ENCODE data around the gene DSCAM. TPM values are rescaled to one million over a fixed set of nuclear protein-coding genes. Genes with fewer than 3 reads are reported as not detected.

The DSCAM gene
- total RNA-seq, 8 experiments from 2014 or later: 0.05 to 8.7 (median 4.4) TPM

- ATAC-seq (replicated peaks in 6 of 8): peak in 1 of 8 experiments; percentile 91
- in situ Hi-C loops (cut with MboI; ENCODE audit: low pct_unique_long_range_greater_than_20kb in 2 of 9, low sequenced_read_pairs in 9 of 9, unreplicated experiment in 9 of 9): no loop called here
- 10 to 92% (median 78%) methylated on average over 1 to 3 of the region's 3 CpGs; no CpG with 5 or more reads in 1 of the 10 experiments for WGBS, 10 experiments
- Histone ChIP-seq H3K4me1 (replicated peaks in 1 of 2) (peaks cover 9 to 11% of the 10 kb centered on the region in 2 donors), H3K27ac (no peak overlapping the region), H3K4me3 (no peak overlapping the region)
Observed at GRCh38 chr21:40660461-40660860, 186.5 kb downstream of the DSCAM start.

- WGBS, 10 experiments: 0 to 96% (median 90%) methylated on average over 2 to 3 of the region's 3 CpGs; no CpG with 5 or more reads in 1 of the 10 experiments
- Histone ChIP-seq H3K27ac (no peak overlapping the region), H3K4me1 (replicated peaks in 1 of 2) (peaks cover 9 to 11% of the 10 kb centered on the region in 2 donors), H3K4me3 (no peak overlapping the region)
- in situ Hi-C loops (cut with MboI; ENCODE audit: low pct_unique_long_range_greater_than_20kb in 2 of 9, low sequenced_read_pairs in 9 of 9, unreplicated experiment in 9 of 9): no loop called here
- peak in 1 of 8 experiments; percentile 34 for ATAC-seq (replicated peaks in 6 of 8)
Observed at GRCh38 chr21:40658311-40658710, 188.6 kb downstream of the DSCAM start.

GRCh38 chr21:40652436-40652835 lies 194.5 kb downstream of the DSCAM start:
- ATAC-seq (replicated peaks in 6 of 8): no peak
- Histone ChIP-seq H3K4me3 (no peak overlapping the region), H3K4me1 (replicated peaks in 1 of 2) (peaks cover 5 to 6% of the 10 kb centered on the region in 2 donors), H3K27ac (no peak overlapping the region)
- 20 to 100% (median 59%) methylated on average over 1 to 2 of the region's 2 CpGs; no CpG with 5 or more reads in 4 of the 10 experiments for WGBS, 10 experiments
- in situ Hi-C loops (cut with MboI; ENCODE audit: low pct_unique_long_range_greater_than_20kb in 2 of 9, low sequenced_read_pairs in 9 of 9, unreplicated experiment in 9 of 9): no loop called here

GRCh38 chr21:40647706-40648105 lies 199.3 kb downstream of the DSCAM start:
- peak in 2 of 8 experiments; percentile 28 to 54 for ATAC-seq (replicated peaks in 6 of 8)
- Histone ChIP-seq H3K4me3 (no peak overlapping the region), H3K4me1 (replicated peaks in 1 of 2) (peaks cover 2 to 4% of the 10 kb centered on the region in 2 donors), H3K27ac (no peak overlapping the region)
- in situ Hi-C loops (cut with MboI; ENCODE audit: low pct_unique_long_range_greater_than_20kb in 2 of 9, low sequenced_read_pairs in 9 of 9, unreplicated experiment in 9 of 9): no loop called here
- WGBS, 10 experiments: 0 to 75% (median 8%) methylated on average over 1 to 2 of the region's 2 CpGs

GRCh38 chr21:40646651-40647050 lies 200.3 kb downstream of the DSCAM start:
- no peak overlapping the region for H3K4me3 ChIP-seq
- 0 to 100% (median 58%) methylated on average over 1 to 3 of the region's 3 CpGs; no CpG with 5 or more reads in 4 of the 10 experiments for WGBS, 10 experiments
- H3K4me1 ChIP-seq (replicated peaks in 1 of 2): peaks cover 2 to 4% of the 10 kb centered on the region in 2 donors
- no peak for ATAC-seq (replicated peaks in 6 of 8)
- no peak overlapping the region for H3K27ac ChIP-seq
- in situ Hi-C loops (cut with MboI; ENCODE audit: low pct_unique_long_range_greater_than_20kb in 2 of 9, low sequenced_read_pairs in 9 of 9, unreplicated experiment in 9 of 9): no loop called here

- in situ Hi-C loops (cut with MboI; ENCODE audit: low pct_unique_long_range_greater_than_20kb in 2 of 9, low sequenced_read_pairs in 9 of 9, unreplicated experiment in 9 of 9): no loop called here
- peak in 2 of 8 experiments; percentile 22 to 64 for ATAC-seq (replicated peaks in 6 of 8)
- 3 to 94% (median 82%) methylated on average over 3 to 7 of the region's 7 CpGs; no CpG with 5 or more reads in 1 of the 10 experiments for WGBS, 10 experiments
- Histone ChIP-seq H3K4me1 (replicated peaks in 1 of 2) (peaks cover 18 to 34% of the 10 kb centered on the region in 2 donors), H3K27ac (no peak overlapping the region), H3K4me3 (no peak overlapping the region)
Observed at GRCh38 chr21:40641042-40641441, 205.9 kb downstream of the DSCAM start.

GRCh38 chr21:40640266-40640789 lies 206.6 kb downstream of the DSCAM start:
- Histone ChIP-seq H3K27ac (peak overlapping the region; percentile 21 to 31), H3K4me1 (replicated peaks in 1 of 2) (peaks cover 18 to 35% of the 10 kb centered on the region in 2 donors), H3K4me3 (no peak overlapping the region)
- ATAC-seq (replicated peaks in 6 of 8): peak in 5 of 8 experiments; percentile 3 to 35 (median 30)
- in situ Hi-C loops (cut with MboI; ENCODE audit: low pct_unique_long_range_greater_than_20kb in 2 of 9, low sequenced_read_pairs in 9 of 9, unreplicated experiment in 9 of 9): no loop called here
- WGBS, 10 experiments: 20 to 100% (median 77%) methylated on average over 2 to 6 of the region's 9 CpGs; no CpG with 5 or more reads in 3 of the 10 experiments

- peak overlapping the region in 1 of 2 donors; percentile 21 for H3K27ac ChIP-seq
- H3K4me1 ChIP-seq (replicated peaks in 1 of 2): peaks cover 18 to 35% of the 10 kb centered on the region in 2 donors
- 3 to 51% (median 35%) methylated on average over 1 to 6 of the region's 6 CpGs for whole genome bisulfite sequencing, 10 experiments
- in situ Hi-C loops (cut with MboI; ENCODE audit: low pct_unique_long_range_greater_than_20kb in 2 of 9, low sequenced_read_pairs in 9 of 9, unreplicated experiment in 9 of 9): no loop called here
- peak in 5 of 8 experiments; percentile 44 to 84 (median 80) for ATAC-seq (replicated peaks in 6 of 8)
- no peak overlapping the region for H3K4me3 ChIP-seq
Observed at GRCh38 chr21:40639616-40640194, 207.3 kb downstream of the DSCAM start.

GRCh38 chr21:40638466-40639251 lies 208.3 kb downstream of the DSCAM start:
- in situ Hi-C loops (cut with MboI; ENCODE audit: low pct_unique_long_range_greater_than_20kb in 2 of 9, low sequenced_read_pairs in 9 of 9, unreplicated experiment in 9 of 9): no loop called here
- Histone ChIP-seq H3K27ac (peak overlapping the region in 1 of 2 donors; percentile 66), H3K4me1 (replicated peaks in 1 of 2) (peaks cover 18 to 35% of the 10 kb centered on the region in 2 donors), H3K4me3 (no peak overlapping the region)
- 0 to 91% (median 54%) methylated on average over 1 to 17 of the region's 17 CpGs for WGBS, 10 experiments
- peak in 3 of 8 experiments; percentile 42 to 56 (median 52) for ATAC-seq (replicated peaks in 6 of 8)

- ATAC-seq (replicated peaks in 6 of 8): peak in 1 of 8 experiments; percentile 47
- in situ Hi-C loops (cut with MboI; ENCODE audit: low pct_unique_long_range_greater_than_20kb in 2 of 9, low sequenced_read_pairs in 9 of 9, unreplicated experiment in 9 of 9): no loop called here
- H3K27ac ChIP-seq: no peak overlapping the region
- 13 to 90% (median 73%) methylated on average over 2 to 9 of the region's 9 CpGs for WGBS, 10 experiments
- H3K4me3 ChIP-seq: no peak overlapping the region
- H3K4me1 ChIP-seq (replicated peaks in 1 of 2): peaks cover 27 to 38% of the 10 kb centered on the region in 2 donors
Observed at GRCh38 chr21:40636026-40636425, 210.9 kb downstream of the DSCAM start.

GRCh38 chr21:40635391-40635790 lies 211.6 kb downstream of the DSCAM start:
- in situ Hi-C loops (cut with MboI; ENCODE audit: low pct_unique_long_range_greater_than_20kb in 2 of 9, low sequenced_read_pairs in 9 of 9, unreplicated experiment in 9 of 9): no loop called here
- Histone ChIP-seq H3K4me3 (no peak overlapping the region), H3K27ac (no peak overlapping the region), H3K4me1 (replicated peaks in 1 of 2) (peaks cover 23 to 32% of the 10 kb centered on the region in 2 donors)
- no peak for ATAC-seq (replicated peaks in 6 of 8)
- WGBS, 10 experiments: 7 to 100% (median 72%) methylated on average over 1 to 4 of the region's 4 CpGs

GRCh38 chr21:40634141-40634540 lies 212.8 kb downstream of the DSCAM start:
- WGBS, 10 experiments: 34 to 100% (median 83%) methylated on average over 2 to 6 of the region's 6 CpGs; no CpG with 5 or more reads in 1 of the 10 experiments
- no peak overlapping the region for H3K27ac ChIP-seq
- in situ Hi-C loops (cut with MboI; ENCODE audit: low pct_unique_long_range_greater_than_20kb in 2 of 9, low sequenced_read_pairs in 9 of 9, unreplicated experiment in 9 of 9): no loop called here
- no peak for ATAC-seq (replicated peaks in 6 of 8)
- H3K4me3 ChIP-seq: no peak overlapping the region
- peaks cover 15 to 21% of the 10 kb centered on the region in 2 donors for H3K4me1 ChIP-seq (replicated peaks in 1 of 2)

GRCh38 chr21:40633048-40633447 lies 213.9 kb downstream of the DSCAM start:
- WGBS, 10 experiments: 34 to 100% (median 89%) methylated on average over 1 to 9 of the region's 9 CpGs
- no peak for ATAC-seq (replicated peaks in 6 of 8)
- H3K4me1 ChIP-seq (replicated peaks in 1 of 2): peaks cover 10 to 13% of the 10 kb centered on the region in 2 donors
- in situ Hi-C loops (cut with MboI; ENCODE audit: low pct_unique_long_range_greater_than_20kb in 2 of 9, low sequenced_read_pairs in 9 of 9, unreplicated experiment in 9 of 9): no loop called here
- no peak overlapping the region for H3K4me3 ChIP-seq
- no peak overlapping the region for H3K27ac ChIP-seq
